ENCODE results near the gene CSRP1. TPM values are rescaled to one million over a fixed set of nuclear protein-coding genes. Genes with fewer than 3 reads are reported as not detected.

The CSRP1 gene
- total and polyA plus RNA-seq, 3 experiments from 2014 or later = 65.0 to 67.6 (median 66.9) TPM

DNA sequence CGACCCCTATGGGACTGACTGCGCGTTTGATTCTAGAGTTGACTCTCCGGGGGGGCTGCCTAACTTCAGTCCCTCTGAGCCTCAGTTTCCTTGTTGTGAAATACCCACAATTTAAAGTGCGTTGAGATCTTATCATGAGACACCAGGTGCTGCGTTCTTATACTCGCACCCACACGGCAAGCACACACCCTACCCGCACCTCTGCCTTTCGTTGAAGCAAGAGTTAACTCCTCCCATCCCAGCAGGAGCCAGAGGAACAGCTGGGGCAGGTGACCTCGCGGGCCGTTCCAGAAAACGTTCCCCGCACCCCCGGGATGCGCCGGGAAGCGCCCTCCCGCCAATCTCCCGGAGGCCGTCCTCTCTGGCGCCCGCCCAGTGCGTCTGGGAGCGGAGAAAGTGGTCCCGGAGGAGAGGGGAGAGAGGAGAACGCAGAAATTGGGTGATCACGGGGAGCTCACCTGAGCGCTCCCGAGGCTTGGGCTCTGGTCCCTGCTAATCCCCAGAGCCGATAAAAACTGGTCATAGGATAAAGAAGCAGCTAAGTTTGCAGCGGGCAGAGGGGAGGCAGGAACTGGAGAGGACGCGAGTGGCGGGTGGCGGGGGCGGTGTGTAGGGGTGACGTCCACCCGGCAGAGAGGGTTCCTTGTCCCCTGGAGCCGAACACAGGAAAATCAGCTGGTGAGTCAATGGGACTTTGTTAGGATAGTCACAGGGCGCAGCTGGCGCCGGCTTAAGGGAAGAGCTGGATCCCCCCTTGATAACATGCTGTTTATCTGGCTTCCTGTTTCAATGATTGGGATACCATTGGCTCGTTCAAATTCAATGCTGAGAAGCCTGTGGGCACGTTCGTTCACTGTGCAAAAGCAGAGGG, 32.9 kb upstream of the CSRP1 start:
- H3K27ac Mint-ChIP-seq = peak overlapping the region in 1 of 8 donors; percentile 50
- Histone ChIP-seq H3K4me1 (ENCODE audit: insufficient read depth, low read length) (peaks cover 15% of the 10 kb centered on the region), H3K36me3 (ENCODE audit: insufficient read depth, low read length) (no peaks in the 10 kb centered on the region), H3K27me3 (ENCODE audit: insufficient read depth, low read length, poor library complexity, severe bottlenecking) (peaks cover 31% of the 10 kb centered on the region), H3K4me3 (ENCODE audit: low read length) (peak overlapping the region; percentile 27), H3K9me3 (ENCODE audit: low read length) (no peaks in the 10 kb centered on the region), H3K27ac (ENCODE audit: low read depth, low read length) (no peak overlapping the region)
- peak overlapping the region; percentile 16 to 81 (median 74) for H3K4me3 Mint-ChIP-seq
- H3K36me3 Mint-ChIP-seq = peaks cover 0 to 13% (median 3%) of the 10 kb centered on the region in 3 donors
- POLR2A ChIA-PET = no interaction called here
- peaks cover 0 to 4% (median 0%) of the 10 kb centered on the region in 5 donors for H3K9me3 Mint-ChIP-seq
- H3K27me3 Mint-ChIP-seq = peaks cover 41 to 76% of the 10 kb centered on the region in 2 donors
- CTCF ChIA-PET = interaction anchor here (1.3 kb wide), 1 partner anchor 9 kb away, joined by 5 read pairs; no protein-coding TSS in a partner anchor
- no peak for DNase-seq
- H3K4me1 Mint-ChIP-seq = peaks cover 19 to 28% (median 20%) of the 10 kb centered on the region in 3 donors

DNA sequence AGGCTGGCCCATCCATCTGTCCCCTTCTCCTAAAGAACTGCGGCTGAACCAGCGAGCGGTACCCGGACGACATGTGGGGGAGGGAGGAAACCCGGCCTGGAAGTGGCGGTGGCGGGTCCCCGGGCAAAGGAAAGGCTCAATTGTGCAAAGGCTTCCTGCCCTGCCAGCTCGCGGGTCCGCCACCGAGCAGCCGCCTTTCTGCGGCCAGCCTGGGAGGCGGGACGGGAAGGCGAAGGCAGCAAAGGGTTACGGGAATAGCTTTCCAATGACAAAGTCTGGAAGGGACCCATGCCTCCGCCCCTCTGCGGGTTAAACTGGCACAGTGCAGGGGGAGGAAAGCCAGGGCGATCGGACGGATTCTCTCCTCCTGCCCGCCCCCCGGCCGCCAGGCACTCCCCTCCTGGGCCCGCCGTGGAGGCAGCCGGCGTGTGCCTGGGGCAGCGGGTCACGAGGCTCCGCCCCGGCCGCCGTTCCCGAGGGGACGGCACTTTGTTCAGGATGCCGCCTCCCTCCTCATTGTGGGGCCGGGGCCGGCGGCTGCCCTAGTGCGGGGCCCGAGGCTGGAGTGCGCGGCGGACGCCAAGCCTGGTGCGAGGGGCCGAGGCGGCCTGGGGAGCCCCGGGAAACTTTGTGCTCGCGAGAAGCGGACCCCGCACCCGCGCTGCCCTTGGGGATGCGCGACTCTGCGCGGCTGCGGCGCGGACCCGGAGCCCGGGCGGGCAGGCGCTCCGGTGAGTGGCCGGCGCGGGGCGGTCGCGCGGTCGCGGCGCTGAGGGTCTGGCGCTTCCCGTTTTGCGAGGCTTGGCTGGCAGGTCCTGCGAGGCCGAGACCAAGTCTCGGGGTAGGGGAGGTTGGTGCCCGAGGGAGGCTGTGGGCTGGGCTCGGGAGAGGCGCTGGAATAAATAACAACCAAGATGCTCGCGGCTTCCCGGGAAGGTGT, 32.0 kb upstream of the CSRP1 start, which contains the start of gene NAV1:
TSS of gene NAV1 (plus strand) at position 516 of the 940 bp plus-strand sequence. CDS start 83,758 bp downstream, outside the sequence.
- no peak for DNase-seq
- H3K4me3 ChIP-seq (ENCODE audit: low read length) = peak within 1 kb of the TSS; percentile 27
- Mint-ChIP-seq H3K4me3 (peak within 1 kb of the TSS; percentile 16 to 81 (median 74)), H3K4me1 (peaks cover 19 to 28% (median 20%) of the 10 kb centered on the region in 3 donors), H3K27ac (peak within 1 kb of the TSS in 1 of 8 donors; percentile 50), H3K36me3 (peaks cover 0 to 13% (median 5%) of the 10 kb centered on the region in 3 donors), H3K27me3 (peaks cover 41 to 74% of the 10 kb centered on the region in 2 donors), H3K9me3 (peaks cover 0 to 4% (median 0%) of the 10 kb centered on the region in 5 donors)
- H3K27ac ChIP-seq (ENCODE audit: low read depth, low read length) = no peak within 1 kb of the TSS
- CTCF ChIA-PET = interaction anchor here (1.3 kb wide), 1 partner anchor 8 kb away, joined by 5 read pairs; no protein-coding TSS in a partner anchor
- H3K4me1 ChIP-seq (ENCODE audit: insufficient read depth, low read length) = peaks cover 15% of the 10 kb centered on the region
- peaks cover 31% of the 10 kb centered on the region for H3K27me3 ChIP-seq (ENCODE audit: insufficient read depth, low read length, poor library complexity, severe bottlenecking)
- POLR2A ChIA-PET = no interaction called here
- H3K9me3 ChIP-seq (ENCODE audit: low read length) = no peaks in the 10 kb centered on the region
- H3K36me3 ChIP-seq (ENCODE audit: insufficient read depth, low read length) = no peaks in the 10 kb centered on the region

DNA sequence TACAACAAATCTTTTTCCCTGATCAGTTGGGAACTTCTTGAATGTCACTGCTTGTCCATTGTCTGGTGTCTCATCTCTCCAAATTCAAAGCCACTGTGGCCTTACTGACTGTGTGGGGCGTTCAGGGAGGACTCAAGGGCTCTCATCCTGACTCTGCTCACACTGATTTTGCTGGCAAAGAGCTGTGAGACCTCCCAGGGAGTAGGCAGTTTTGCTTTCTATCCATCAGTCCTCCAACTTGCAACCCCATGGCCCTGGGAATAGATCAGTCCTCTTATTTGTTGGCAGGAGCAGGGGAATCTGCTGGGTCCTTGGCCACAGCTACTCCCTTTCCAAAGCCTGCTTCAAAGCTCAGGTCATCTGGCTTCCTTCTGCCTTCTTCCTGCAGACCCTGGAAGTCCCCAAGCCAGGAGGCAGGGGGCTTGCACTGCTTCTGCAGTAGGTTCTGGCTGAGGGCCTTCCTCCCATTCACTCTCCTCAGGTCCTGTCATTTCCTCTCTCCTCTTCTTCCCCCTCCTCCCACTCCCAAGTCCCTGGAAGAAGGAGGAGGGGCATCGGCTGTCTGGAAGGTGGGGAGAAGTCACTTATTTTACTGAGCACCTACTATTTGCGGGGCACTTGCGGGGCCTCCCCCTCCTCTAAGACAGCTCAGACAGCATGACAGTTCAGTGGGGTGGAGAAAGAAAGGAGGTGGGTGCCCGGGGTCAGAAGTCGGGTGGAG, 31.1 kb upstream of the CSRP1 start:
- H3K4me3 ChIP-seq (ENCODE audit: low read length) = no peak overlapping the region
- CTCF ChIA-PET = interaction anchor here (1.1 to 1.3 kb wide), 2 partner anchors 25 to 56 kb away, joined by 3 to 4 read pairs; no protein-coding TSS in a partner anchor
- H3K27me3 ChIP-seq (ENCODE audit: insufficient read depth, low read length, poor library complexity, severe bottlenecking) = peaks cover 31% of the 10 kb centered on the region

DNA sequence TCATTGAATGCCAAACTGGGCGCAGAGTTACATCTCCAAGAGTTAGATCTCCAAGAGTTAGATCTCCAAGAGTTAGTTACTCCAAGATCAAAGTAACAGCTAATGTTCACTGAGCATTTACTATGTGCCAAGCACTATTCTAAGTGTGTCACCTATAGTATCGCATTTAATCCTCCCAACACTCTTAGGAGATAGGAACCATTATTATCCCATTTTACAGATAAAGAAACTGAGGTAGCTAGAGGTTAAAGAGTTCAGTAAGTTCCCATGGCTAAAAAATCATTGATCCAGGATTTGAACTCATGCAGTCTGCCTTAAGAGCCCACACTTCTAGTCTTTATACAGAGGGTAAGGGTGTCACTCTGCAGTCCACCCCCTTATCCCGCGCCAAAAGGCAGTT, 30.5 kb upstream of the CSRP1 start:
- CTCF ChIA-PET = interaction anchor here (1.1 to 1.3 kb wide), 2 partner anchors 25 to 55 kb away, joined by 3 to 4 read pairs; no protein-coding TSS in a partner anchor
- peaks cover 15% of the 10 kb centered on the region for H3K4me1 ChIP-seq (ENCODE audit: insufficient read depth, low read length)
- no peak overlapping the region for H3K27ac ChIP-seq (ENCODE audit: low read depth, low read length)
- peak overlapping the region in 1 of 7 donors; percentile 51 for H3K4me3 Mint-ChIP-seq
- H3K9me3 ChIP-seq (ENCODE audit: low read length) = no peaks in the 10 kb centered on the region
- H3K36me3 Mint-ChIP-seq = peaks cover 5 to 19% (median 10%) of the 10 kb centered on the region in 3 donors
- H3K27ac Mint-ChIP-seq = no peak overlapping the region
- H3K9me3 Mint-ChIP-seq = no peaks in the 10 kb centered on the region
- DNase-seq = no peak
- H3K4me1 Mint-ChIP-seq = peaks cover 19 to 28% (median 20%) of the 10 kb centered on the region in 3 donors
- H3K27me3 Mint-ChIP-seq = peaks cover 41 to 72% of the 10 kb centered on the region in 2 donors
- POLR2A ChIA-PET = no interaction called here
- H3K4me3 ChIP-seq (ENCODE audit: low read length) = no peak overlapping the region
- no peaks in the 10 kb centered on the region for H3K36me3 ChIP-seq (ENCODE audit: insufficient read depth, low read length)
- H3K27me3 ChIP-seq (ENCODE audit: insufficient read depth, low read length, poor library complexity, severe bottlenecking) = peaks cover 31% of the 10 kb centered on the region

More for the DNA sequence above, 31.1 kb upstream of the CSRP1 start:
- Mint-ChIP-seq H3K9me3 (peaks cover 0 to 3% (median 0%) of the 10 kb centered on the region in 5 donors), H3K36me3 (peaks cover 0 to 13% (median 5%) of the 10 kb centered on the region in 3 donors), H3K4me1 (peaks cover 19 to 28% (median 20%) of the 10 kb centered on the region in 3 donors), H3K4me3 (peak overlapping the region in 5 of 7 donors; percentile 41 to 70 (median 64)), H3K27me3 (peaks cover 41 to 72% of the 10 kb centered on the region in 2 donors), H3K27ac (peak overlapping the region in 1 of 8 donors; percentile 44)
- POLR2A ChIA-PET = no interaction called here
- Histone ChIP-seq H3K36me3 (ENCODE audit: insufficient read depth, low read length) (no peaks in the 10 kb centered on the region), H3K9me3 (ENCODE audit: low read length) (no peaks in the 10 kb centered on the region), H3K4me1 (ENCODE audit: insufficient read depth, low read length) (peaks cover 15% of the 10 kb centered on the region), H3K27ac (ENCODE audit: low read depth, low read length) (no peak overlapping the region)
- no peak for DNase-seq

DNA sequence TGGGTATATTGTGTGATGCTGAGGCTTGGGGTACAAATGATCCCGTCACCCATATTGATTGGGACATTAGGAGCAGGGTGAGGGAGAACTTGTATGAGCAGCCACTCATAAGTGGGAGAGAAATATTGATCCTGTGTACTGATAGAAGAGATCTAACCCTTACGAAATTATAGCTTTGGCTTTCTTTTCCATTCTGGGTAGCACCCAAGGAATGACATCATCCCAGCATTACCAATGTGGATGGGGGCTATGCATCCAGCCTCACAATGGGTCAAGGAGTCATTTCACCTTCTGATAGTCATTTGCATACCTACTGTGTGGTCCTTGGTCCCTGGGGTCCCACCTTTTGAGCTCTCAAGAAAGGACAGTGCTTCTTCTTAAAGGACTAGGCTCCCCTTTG, 30.1 kb upstream of the CSRP1 start:
- Histone ChIP-seq H3K4me3 (ENCODE audit: low read length) (no peak overlapping the region), H3K4me1 (ENCODE audit: insufficient read depth, low read length) (peaks cover 15% of the 10 kb centered on the region), H3K9me3 (ENCODE audit: low read length) (no peaks in the 10 kb centered on the region), H3K36me3 (ENCODE audit: insufficient read depth, low read length) (no peaks in the 10 kb centered on the region), H3K27me3 (ENCODE audit: insufficient read depth, low read length, poor library complexity, severe bottlenecking) (peaks cover 31% of the 10 kb centered on the region), H3K27ac (ENCODE audit: low read depth, low read length) (no peak overlapping the region)
- DNase-seq = no peak
- H3K4me1 Mint-ChIP-seq = peaks cover 19 to 28% (median 20%) of the 10 kb centered on the region in 3 donors
- H3K9me3 Mint-ChIP-seq = no peaks in the 10 kb centered on the region
- H3K27ac Mint-ChIP-seq = peak overlapping the region in 1 of 8 donors; percentile 52
- peaks cover 40 to 70% of the 10 kb centered on the region in 2 donors for H3K27me3 Mint-ChIP-seq
- H3K4me3 Mint-ChIP-seq = peak overlapping the region in 1 of 7 donors; percentile 51
- CTCF ChIA-PET = interaction anchor here (1.1 to 1.3 kb wide), 2 partner anchors 24 to 55 kb away, joined by 3 to 4 read pairs; no protein-coding TSS in a partner anchor
- H3K36me3 Mint-ChIP-seq = peaks cover 9 to 22% (median 12%) of the 10 kb centered on the region in 3 donors
- POLR2A ChIA-PET = no interaction called here

DNA sequence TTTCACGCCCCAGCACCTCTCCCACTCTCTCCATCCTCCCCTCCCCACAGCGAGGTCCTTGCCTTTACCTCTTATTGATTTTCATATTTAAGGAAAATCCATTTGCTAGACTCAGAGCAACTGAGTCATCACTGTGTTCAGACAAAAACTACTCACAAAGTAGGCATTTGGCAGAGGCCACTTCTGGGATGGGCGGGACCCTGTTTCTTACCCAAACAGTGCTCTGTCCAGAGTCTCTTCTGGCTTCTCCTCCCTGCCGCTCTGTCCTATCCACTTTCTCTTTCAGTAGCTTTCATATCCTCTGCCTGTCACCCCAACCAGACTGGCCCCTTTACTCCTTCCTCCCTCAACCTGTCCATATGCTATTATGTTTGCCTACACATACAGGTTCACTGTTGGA, 29.6 kb upstream of the CSRP1 start:
- H3K27me3 Mint-ChIP-seq = peaks cover 37 to 66% of the 10 kb centered on the region in 2 donors
- no peak overlapping the region for H3K27ac ChIP-seq (ENCODE audit: low read depth, low read length)
- ChIA-PET CTCF (no interaction called here), POLR2A (no interaction called here)
- peaks cover 15% of the 10 kb centered on the region for H3K4me1 ChIP-seq (ENCODE audit: insufficient read depth, low read length)
- DNase-seq = no peak
- H3K9me3 Mint-ChIP-seq = no peaks in the 10 kb centered on the region
- H3K4me3 Mint-ChIP-seq = no peak overlapping the region
- peaks cover 9 to 19% (median 9%) of the 10 kb centered on the region in 3 donors for H3K36me3 Mint-ChIP-seq
- H3K9me3 ChIP-seq (ENCODE audit: low read length) = no peaks in the 10 kb centered on the region
- peak overlapping the region in 2 of 8 donors; percentile 43 to 52 for H3K27ac Mint-ChIP-seq
- H3K4me3 ChIP-seq (ENCODE audit: low read length) = no peak overlapping the region
- H3K27me3 ChIP-seq (ENCODE audit: insufficient read depth, low read length, poor library complexity, severe bottlenecking) = peaks cover 31% of the 10 kb centered on the region
- no peaks in the 10 kb centered on the region for H3K36me3 ChIP-seq (ENCODE audit: insufficient read depth, low read length)
- H3K4me1 Mint-ChIP-seq = peaks cover 19 to 28% (median 20%) of the 10 kb centered on the region in 3 donors

DNA sequence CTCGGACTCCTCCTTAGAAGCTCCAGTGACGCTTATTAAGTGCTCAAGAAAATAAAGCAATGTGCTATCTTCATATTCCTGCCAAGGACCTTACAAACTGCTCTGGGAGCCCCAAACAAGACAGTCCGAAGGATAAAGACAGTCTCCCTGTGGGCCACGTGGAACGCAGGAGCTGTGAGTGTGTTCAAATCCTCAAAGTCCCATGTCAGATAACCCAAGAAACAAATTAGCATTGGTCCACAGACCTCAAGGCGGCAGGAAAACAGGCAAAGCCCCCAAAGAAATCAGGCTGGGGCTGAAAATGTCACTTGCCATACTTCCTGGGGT, 29.0 kb upstream of the CSRP1 start:
- Histone ChIP-seq H3K36me3 (ENCODE audit: insufficient read depth, low read length) (no peaks in the 10 kb centered on the region), H3K27ac (ENCODE audit: low read depth, low read length) (no peak overlapping the region), H3K9me3 (ENCODE audit: low read length) (no peaks in the 10 kb centered on the region), H3K27me3 (ENCODE audit: insufficient read depth, low read length, poor library complexity, severe bottlenecking) (peaks cover 31% of the 10 kb centered on the region), H3K4me1 (ENCODE audit: insufficient read depth, low read length) (peaks cover 15% of the 10 kb centered on the region), H3K4me3 (ENCODE audit: low read length) (no peak overlapping the region)
- ChIA-PET POLR2A (no interaction called here), CTCF (no interaction called here)
- H3K36me3 Mint-ChIP-seq = peaks cover 9 to 19% (median 13%) of the 10 kb centered on the region in 3 donors
- DNase-seq = no peak
- H3K4me1 Mint-ChIP-seq = peaks cover 19 to 28% (median 20%) of the 10 kb centered on the region in 3 donors
- no peak overlapping the region for H3K4me3 Mint-ChIP-seq
- peaks cover 37 to 62% of the 10 kb centered on the region in 2 donors for H3K27me3 Mint-ChIP-seq
- H3K27ac Mint-ChIP-seq = no peak overlapping the region
- no peaks in the 10 kb centered on the region for H3K9me3 Mint-ChIP-seq
